Right atrium auricular region (tissue), 2 donors: ENCODE data around the gene ST6GALNAC5. TPM values are rescaled to one million over a fixed set of nuclear protein-coding genes. Genes with fewer than 3 reads are reported as not detected.
"Not testable (repeated sequence)": the region's sequence is repeated elsewhere in the genome, so short reads cannot be mapped to it uniquely, and the experiment has no call there.

Experiments
- DNase-seq: peaks from one replicate; pipeline ENCODE4 v3.0.0-alpha.2; 2019; ENCODE audit warnings: low spot score
- H3K27ac ChIP-seq, 2 donors: fragments of 200-600 bp; sonication (generic); 1 replicate in 1 of 2; 2 replicates in 1 of 2; pipeline ENCODE4 v1.5.1; 2016 to 2019
- H3K27me3 ChIP-seq, 2 donors: fragments of 200-600 bp; sonication (generic); one replicate each; pipeline versions ENCODE4 v1.5.1 to v1.6.0; 2017 to 2019
- H3K36me3 ChIP-seq: fragments of 200-600 bp; sonication (generic); one replicate; pipeline ENCODE4 v1.5.1; 2016
- H3K4me1 ChIP-seq, 2 donors: fragments of 200-600 bp; sonication (generic); one replicate each; pipeline versions ENCODE4 v1.5.1 to v1.6.0; 2017 to 2019
- H3K4me3 ChIP-seq, 2 donors: fragments of 200-600 bp; sonication (generic); 1 replicate in 1 of 2; 2 replicates in 1 of 2; pipeline ENCODE4 v1.5.1; 2017 to 2019; ENCODE audit warnings: mild to moderate bottlenecking in 1 of 2, moderate library complexity in 1 of 2
- H3K9me3 ChIP-seq, 2 donors: fragments of 200-600 bp; sonication (generic); one replicate each; pipeline ENCODE4 v1.5.1; 2019
- CTCF ChIP-seq, 2 donors: fragments of 200-600 bp; sonication (generic); IDR thresholded peaks; one replicate each; pipeline ENCODE4 v1.5.1; 2019; ENCODE audit warnings: antibody characterized with exemption in 2 of 2
- total RNA-seq, 2 donors: library from RNA; depleted of rRNA; stranded (reverse); fragments of >200 nt; gene quantifications; one replicate each; pipeline ENCODE4 v1.1.0, GENCODE V29; 2016

Gene ST6GALNAC5
- total RNA-seq, 2 donors from 2014 or later, result 1.8 to 1.9 TPM

- Histone ChIP-seq H3K27me3 (no peaks in the 10 kb centered on the region), H3K9me3 (peaks cover 0 to 12% of the 10 kb centered on the region in 2 donors), H3K4me3 (no peak overlapping the region), H3K4me1 (no peaks in the 10 kb centered on the region), H3K27ac (no peak overlapping the region), H3K36me3 (no peaks in the 10 kb centered on the region)
- TF ChIP-seq CTCF (IDR thresholded peaks at IDR 0.05), result no peak
- DNase-seq, result no peak
Measured at GRCh38 chr1:76961820-76962207, 94.5 kb downstream of the ST6GALNAC5 start.

- H3K4me3 ChIP-seq, H3K36me3 ChIP-seq, H3K27ac ChIP-seq, DNase-seq, H3K4me1 ChIP-seq, H3K27me3 ChIP-seq: not testable (repeated sequence)
- H3K9me3 ChIP-seq, result peaks cover 0 to 30% of the 10 kb centered on the region in 2 donors
Measured at GRCh38 chr1:76981267-76981666, 114.0 kb downstream of the ST6GALNAC5 start.

- no peak overlapping the region for H3K27ac ChIP-seq
- DNase-seq, result no peak
- no peaks in the 10 kb centered on the region for H3K27me3 ChIP-seq
- no peaks in the 10 kb centered on the region for H3K9me3 ChIP-seq
- no peak overlapping the region for H3K4me3 ChIP-seq
- no peak for TF ChIP-seq CTCF (IDR thresholded peaks at IDR 0.05)
- no peaks in the 10 kb centered on the region for H3K4me1 ChIP-seq
- H3K36me3 ChIP-seq, result no peaks in the 10 kb centered on the region
Measured at GRCh38 chr1:76989976-76990375, 122.7 kb downstream of the ST6GALNAC5 start.

GRCh38 chr1:76993036-76993435, 125.8 kb downstream of the ST6GALNAC5 start:
- H3K36me3 ChIP-seq, result no peaks in the 10 kb centered on the region
- no peak for DNase-seq
- no peaks in the 10 kb centered on the region for H3K4me1 ChIP-seq
- no peaks in the 10 kb centered on the region for H3K27me3 ChIP-seq
- TF ChIP-seq CTCF (IDR thresholded peaks at IDR 0.05), result no peak
- H3K4me3 ChIP-seq, result no peak overlapping the region
- no peak overlapping the region for H3K27ac ChIP-seq
- H3K9me3 ChIP-seq, result no peaks in the 10 kb centered on the region

DNA sequence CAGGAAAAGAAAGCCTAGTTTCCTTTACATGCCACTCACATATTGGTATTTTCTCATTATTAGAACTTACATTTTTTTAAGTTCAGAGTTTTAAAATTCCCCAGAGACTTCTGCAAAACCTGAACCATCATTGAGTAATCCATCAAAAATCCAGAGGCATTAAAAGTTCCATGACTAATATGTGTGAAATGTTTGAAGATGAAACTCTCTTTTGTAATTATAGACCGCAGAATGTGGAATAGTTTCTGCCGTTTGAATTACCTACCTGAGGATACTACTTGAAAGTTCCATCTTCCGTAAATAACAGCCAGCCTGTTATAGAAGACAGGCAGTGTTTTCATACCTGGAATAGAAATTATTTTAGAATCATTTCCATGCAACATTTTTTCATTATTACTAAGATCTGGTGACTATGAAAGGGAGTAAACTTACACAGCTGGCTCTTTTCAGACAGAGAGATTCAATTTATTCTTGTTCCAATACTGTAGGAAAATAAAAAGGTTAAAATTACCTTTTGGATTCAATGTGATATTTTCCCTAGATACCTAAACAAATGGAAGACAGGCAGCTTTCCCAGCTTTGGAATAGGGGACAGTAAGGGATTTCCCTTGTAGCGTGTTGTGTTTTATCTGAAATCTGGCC, 131.4 kb downstream of the ST6GALNAC5 start:
- TF ChIP-seq CTCF (IDR thresholded peaks at IDR 0.05), result no peak
- Histone ChIP-seq H3K27me3 (no peaks in the 10 kb centered on the region), H3K4me1 (no peaks in the 10 kb centered on the region), H3K4me3 (no peak overlapping the region), H3K27ac (no peak overlapping the region), H3K9me3 (no peaks in the 10 kb centered on the region), H3K36me3 (no peaks in the 10 kb centered on the region)
- no peak for DNase-seq

- H3K4me3 ChIP-seq, result no peak overlapping the region
- no peaks in the 10 kb centered on the region for H3K4me1 ChIP-seq
- no peak for TF ChIP-seq CTCF (IDR thresholded peaks at IDR 0.05)
- H3K36me3 ChIP-seq, result no peaks in the 10 kb centered on the region
- H3K27me3 ChIP-seq, result no peaks in the 10 kb centered on the region
- DNase-seq, result no peak
- no peaks in the 10 kb centered on the region for H3K9me3 ChIP-seq
- H3K27ac ChIP-seq, result no peak overlapping the region
Measured at GRCh38 chr1:77007675-77008074, 140.4 kb downstream of the ST6GALNAC5 start.
